ENCODE results near the gene GCSAML. TPM values are rescaled to one million over a fixed set of nuclear protein-coding genes. Genes with fewer than 3 reads are reported as not detected.

The GCSAML gene
- total RNA-seq, 4 donors from 2014 or later = 0.18 to 1.7 (median 0.41) TPM

- H3K36me3 ChIP-seq = no peaks in the 10 kb centered on the region
- no peaks in the 10 kb centered on the region for H3K4me1 ChIP-seq
- no peaks in the 10 kb centered on the region for H3K9me3 ChIP-seq
- no peak within 1 kb of the TSS for H3K4me3 ChIP-seq
- no peak within 1 kb of the TSS for H3K27ac ChIP-seq
- no peak for DNase-seq
- TF ChIP-seq POLR2A (IDR thresholded peaks at IDR 0.05) = no peak
- TF ChIP-seq, protein P1, sequence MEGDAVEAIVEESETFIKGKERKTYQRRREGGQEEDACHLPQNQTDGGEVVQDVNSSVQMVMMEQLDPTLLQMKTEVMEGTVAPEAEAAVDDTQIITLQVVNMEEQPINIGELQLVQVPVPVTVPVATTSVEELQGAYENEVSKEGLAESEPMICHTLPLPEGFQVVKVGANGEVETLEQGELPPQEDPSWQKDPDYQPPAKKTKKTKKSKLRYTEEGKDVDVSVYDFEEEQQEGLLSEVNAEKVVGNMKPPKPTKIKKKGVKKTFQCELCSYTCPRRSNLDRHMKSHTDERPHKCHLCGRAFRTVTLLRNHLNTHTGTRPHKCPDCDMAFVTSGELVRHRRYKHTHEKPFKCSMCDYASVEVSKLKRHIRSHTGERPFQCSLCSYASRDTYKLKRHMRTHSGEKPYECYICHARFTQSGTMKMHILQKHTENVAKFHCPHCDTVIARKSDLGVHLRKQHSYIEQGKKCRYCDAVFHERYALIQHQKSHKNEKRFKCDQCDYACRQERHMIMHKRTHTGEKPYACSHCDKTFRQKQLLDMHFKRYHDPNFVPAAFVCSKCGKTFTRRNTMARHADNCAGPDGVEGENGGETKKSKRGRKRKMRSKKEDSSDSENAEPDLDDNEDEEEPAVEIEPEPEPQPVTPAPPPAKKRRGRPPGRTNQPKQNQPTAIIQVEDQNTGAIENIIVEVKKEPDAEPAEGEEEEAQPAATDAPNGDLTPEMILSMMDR (IDR thresholded peaks at IDR 0.05) = no peak
- no peaks in the 10 kb centered on the region for H3K27me3 ChIP-seq
Measured at GRCh38 chr1:247536340-247536739, 12.6 kb upstream of the GCSAML start, which contains the start of gene OR2C3. OR2C3 (minus strand) TSS chr1:247536440; CDS start chr1:247532511, 3,929 bp downstream.

DNA sequence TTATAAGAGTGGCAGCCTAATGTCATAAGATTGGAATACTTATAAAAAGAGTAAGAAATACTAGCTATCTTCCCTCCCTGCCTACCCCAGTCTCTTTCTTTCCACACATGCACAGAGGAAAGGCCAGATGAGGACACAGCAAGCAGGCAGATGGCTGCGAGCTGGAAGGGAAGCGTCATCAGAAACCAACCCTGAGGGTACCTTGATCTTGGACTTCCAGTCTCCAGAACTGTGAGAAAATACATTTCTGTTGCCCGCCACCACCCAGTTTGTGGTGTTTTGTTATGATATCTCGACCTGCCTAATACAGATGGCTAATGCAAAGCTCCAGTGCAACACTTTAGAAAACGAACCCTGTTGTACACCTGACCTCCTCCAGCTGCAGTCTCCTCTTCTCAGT lies 10.4 kb upstream of the GCSAML start:
- no peaks in the 10 kb centered on the region for H3K9me3 ChIP-seq
- no peak overlapping the region for H3K4me3 ChIP-seq
- TF ChIP-seq, protein P1 (IDR thresholded peaks at IDR 0.05) = no peak
- no peak for TF ChIP-seq POLR2A (IDR thresholded peaks at IDR 0.05)
- H3K4me1 ChIP-seq = no peaks in the 10 kb centered on the region
- no peaks in the 10 kb centered on the region for H3K27me3 ChIP-seq
- no peak for DNase-seq
- H3K36me3 ChIP-seq = no peaks in the 10 kb centered on the region
- H3K27ac ChIP-seq = no peak overlapping the region

- TF ChIP-seq, protein P1 (IDR thresholded peaks at IDR 0.05) = no peak
- TF ChIP-seq POLR2A (IDR thresholded peaks at IDR 0.05) = no peak
- H3K27ac ChIP-seq = no peak overlapping the region
- H3K4me1 ChIP-seq = no peaks in the 10 kb centered on the region
- no peak for DNase-seq
- H3K27me3 ChIP-seq = no peaks in the 10 kb centered on the region
- no peaks in the 10 kb centered on the region for H3K9me3 ChIP-seq
- H3K36me3 ChIP-seq = no peaks in the 10 kb centered on the region
- H3K4me3 ChIP-seq = no peak overlapping the region
Measured at GRCh38 chr1:247539215-247539614, 9.7 kb upstream of the GCSAML start.

DNA sequence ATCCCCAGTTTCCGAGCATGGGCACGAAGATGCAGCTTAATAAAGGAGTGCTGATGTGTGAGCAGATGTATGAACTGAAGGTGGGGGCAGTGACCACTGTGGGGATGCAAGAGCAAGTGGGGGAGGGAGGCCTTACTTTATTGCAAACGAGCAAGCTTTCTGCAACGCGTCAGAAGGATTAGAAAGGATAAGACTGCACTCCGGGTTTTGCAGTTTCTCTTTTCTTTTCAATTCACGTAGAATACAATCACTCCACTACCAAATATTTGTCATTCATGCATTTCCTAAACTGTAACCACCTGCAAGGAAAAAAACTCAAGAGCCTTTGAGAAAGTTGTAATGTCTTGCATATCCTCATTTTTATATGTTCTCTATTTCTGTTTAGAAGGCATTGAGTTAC lies 8.4 kb upstream of the GCSAML start:
- TF ChIP-seq, protein P1 (IDR thresholded peaks at IDR 0.05) = no peak
- no peak for TF ChIP-seq POLR2A (IDR thresholded peaks at IDR 0.05)
- no peaks in the 10 kb centered on the region for H3K36me3 ChIP-seq
- no peak for DNase-seq
- no peaks in the 10 kb centered on the region for H3K9me3 ChIP-seq
- no peaks in the 10 kb centered on the region for H3K27me3 ChIP-seq
- H3K4me3 ChIP-seq = no peak overlapping the region
- H3K4me1 ChIP-seq = no peaks in the 10 kb centered on the region
- no peak overlapping the region for H3K27ac ChIP-seq

GRCh38 chr1:247542811-247543210 lies 6.1 kb upstream of the GCSAML start:
- Histone ChIP-seq H3K27me3 (no peaks in the 10 kb centered on the region), H3K4me1 (no peaks in the 10 kb centered on the region), H3K36me3 (no peaks in the 10 kb centered on the region), H3K4me3 (no peak overlapping the region), H3K27ac (no peak overlapping the region), H3K9me3 (no peaks in the 10 kb centered on the region)
- no peak for TF ChIP-seq POLR2A (IDR thresholded peaks at IDR 0.05)
- TF ChIP-seq, protein P1 (IDR thresholded peaks at IDR 0.05) = no peak
- no peak for DNase-seq

DNA sequence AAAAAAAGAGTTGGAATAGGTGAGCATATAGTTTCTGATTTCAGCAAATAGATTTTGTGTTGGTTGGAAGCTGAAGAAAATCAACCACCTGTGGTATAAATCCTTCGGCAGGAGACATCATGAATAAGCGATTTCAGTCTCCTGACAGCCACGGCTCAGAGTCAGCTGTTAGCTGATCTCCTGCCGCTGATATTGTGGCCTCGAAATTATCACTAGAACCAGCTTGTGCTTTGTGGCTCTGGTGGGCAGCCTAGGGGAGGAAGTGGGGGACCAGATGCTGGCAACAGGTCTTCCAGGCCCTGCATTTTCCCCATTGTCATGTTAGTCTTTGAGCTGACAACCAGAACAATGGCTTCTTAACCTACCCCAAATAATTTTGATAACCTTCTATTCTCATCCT lies 842 bp upstream of the GCSAML start:
- Histone ChIP-seq H3K9me3 (no peaks in the 10 kb centered on the region), H3K36me3 (no peaks in the 10 kb centered on the region), H3K4me1 (no peaks in the 10 kb centered on the region), H3K4me3 (no peak overlapping the region), H3K27me3 (no peaks in the 10 kb centered on the region), H3K27ac (no peak overlapping the region)
- TF ChIP-seq, protein P1 (IDR thresholded peaks at IDR 0.05) = no peak
- no peak for TF ChIP-seq POLR2A (IDR thresholded peaks at IDR 0.05)
- DNase-seq = no peak

Data from Peyer's patch (tissue), 4 donors.